ENCODE data around the gene ZNF598. TPM values are rescaled to one million over a fixed set of nuclear protein-coding genes. Genes with fewer than 3 reads are reported as not detected.

ZNF598 gene
- total RNA-seq, 1 donor from 2014 or later, result 46.0 TPM

DNA sequence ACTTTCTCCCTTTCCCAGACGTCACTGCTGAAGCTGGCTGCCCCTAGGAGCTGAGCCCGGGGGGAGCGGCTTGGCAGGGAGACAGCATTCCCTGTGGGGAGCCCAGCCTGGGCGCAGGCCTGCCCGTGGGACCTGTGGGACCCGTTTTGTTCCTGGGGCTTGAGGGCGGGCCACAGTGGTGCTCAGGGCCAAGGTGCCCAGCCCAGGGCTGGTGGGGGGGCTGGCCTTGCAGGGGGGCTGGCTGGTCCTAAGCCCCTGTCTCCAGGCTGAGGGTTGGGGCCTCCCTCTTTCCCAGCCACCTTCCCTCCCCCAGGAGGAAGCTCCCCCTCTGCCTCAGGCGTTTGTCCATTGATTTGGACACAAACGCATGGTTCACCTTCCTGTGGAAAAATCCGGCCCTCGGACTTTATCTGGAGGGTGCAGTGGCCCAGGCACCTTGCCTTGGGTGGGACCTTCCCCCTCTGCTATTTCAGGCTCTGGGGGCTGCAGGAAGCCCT lies 21.5 kb upstream of the ZNF598 start:
- no peak for TF ChIP-seq EZH2 (IDR thresholded peaks at IDR 0.05; ENCODE audit: insufficient read depth, low read length)
- TF ChIP-seq, protein P1, sequence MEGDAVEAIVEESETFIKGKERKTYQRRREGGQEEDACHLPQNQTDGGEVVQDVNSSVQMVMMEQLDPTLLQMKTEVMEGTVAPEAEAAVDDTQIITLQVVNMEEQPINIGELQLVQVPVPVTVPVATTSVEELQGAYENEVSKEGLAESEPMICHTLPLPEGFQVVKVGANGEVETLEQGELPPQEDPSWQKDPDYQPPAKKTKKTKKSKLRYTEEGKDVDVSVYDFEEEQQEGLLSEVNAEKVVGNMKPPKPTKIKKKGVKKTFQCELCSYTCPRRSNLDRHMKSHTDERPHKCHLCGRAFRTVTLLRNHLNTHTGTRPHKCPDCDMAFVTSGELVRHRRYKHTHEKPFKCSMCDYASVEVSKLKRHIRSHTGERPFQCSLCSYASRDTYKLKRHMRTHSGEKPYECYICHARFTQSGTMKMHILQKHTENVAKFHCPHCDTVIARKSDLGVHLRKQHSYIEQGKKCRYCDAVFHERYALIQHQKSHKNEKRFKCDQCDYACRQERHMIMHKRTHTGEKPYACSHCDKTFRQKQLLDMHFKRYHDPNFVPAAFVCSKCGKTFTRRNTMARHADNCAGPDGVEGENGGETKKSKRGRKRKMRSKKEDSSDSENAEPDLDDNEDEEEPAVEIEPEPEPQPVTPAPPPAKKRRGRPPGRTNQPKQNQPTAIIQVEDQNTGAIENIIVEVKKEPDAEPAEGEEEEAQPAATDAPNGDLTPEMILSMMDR (IDR thresholded peaks at IDR 0.05; ENCODE audit: insufficient read depth, low read depth, low read length), result no peak
- no peaks in the 10 kb centered on the region for H3K36me3 Mint-ChIP-seq (ENCODE audit: low read depth, unreplicated experiment)
- no peak overlapping the region for H3K4me3 Mint-ChIP-seq (ENCODE audit: unreplicated experiment)
- H3K4me1 Mint-ChIP-seq (ENCODE audit: low read depth, unreplicated experiment), result peaks cover 18% of the 10 kb centered on the region
- H3K9ac ChIP-seq (ENCODE audit: low read length), result no peak overlapping the region
- no peak overlapping the region for H3K27ac ChIP-seq (ENCODE audit: low read depth, low read length)
- no peak for DNase-seq (ENCODE audit: low read depth)
- no peak overlapping the region for H2AFZ ChIP-seq (ENCODE audit: low read depth, low read length)
- no peaks in the 10 kb centered on the region for H3K9me3 ChIP-seq (ENCODE audit: insufficient read depth, low read depth, low read length)
- no peaks in the 10 kb centered on the region for H3K9me3 Mint-ChIP-seq (ENCODE audit: unreplicated experiment)
- no peaks in the 10 kb centered on the region for H3K27me3 ChIP-seq (ENCODE audit: insufficient read depth, low read length)
- H3K27ac Mint-ChIP-seq (ENCODE audit: unreplicated experiment), result no peak overlapping the region
- H3K79me2 ChIP-seq (ENCODE audit: insufficient read depth, low read length), result peaks cover 55% of the 10 kb centered on the region
- H3K4me2 ChIP-seq (ENCODE audit: low read length), result no peak overlapping the region
- peaks cover 49% of the 10 kb centered on the region for H3K4me1 ChIP-seq (ENCODE audit: insufficient read depth, low read length)
- no peaks in the 10 kb centered on the region for H3K36me3 ChIP-seq (ENCODE audit: insufficient read depth, low read length)
- H3K27me3 Mint-ChIP-seq (ENCODE audit: low read depth, unreplicated experiment), result no peaks in the 10 kb centered on the region
- peaks cover 24% of the 10 kb centered on the region for H4K20me1 ChIP-seq (ENCODE audit: insufficient read depth, low read length)
- no peak overlapping the region for H3K4me3 ChIP-seq (ENCODE audit: insufficient read depth, low read depth, low read length)
- no peak for FAIRE-seq

DNA sequence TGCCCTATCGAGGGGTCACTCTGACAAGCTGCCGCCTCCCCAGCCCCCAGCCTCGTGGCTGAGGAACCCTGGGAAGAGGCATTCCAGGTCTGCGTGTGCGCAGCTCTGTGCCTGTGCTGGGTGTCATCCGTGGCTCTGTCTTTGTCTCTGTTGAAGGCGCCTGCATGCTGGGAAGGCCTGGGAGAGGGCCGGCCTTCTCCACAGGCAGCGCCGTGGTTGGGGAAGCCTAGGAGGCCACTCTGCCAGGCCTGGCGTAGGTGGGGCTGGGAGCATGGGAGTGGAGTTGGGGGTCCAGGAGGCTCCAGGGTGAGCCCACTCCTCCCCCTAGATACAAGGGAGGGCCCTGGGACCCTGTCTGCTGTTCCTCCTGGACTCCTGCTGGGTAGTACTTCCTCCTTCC lies 20.4 kb upstream of the ZNF598 start:
- Histone ChIP-seq H3K4me2 (ENCODE audit: low read length) (no peak overlapping the region), H3K36me3 (ENCODE audit: insufficient read depth, low read length) (no peaks in the 10 kb centered on the region), H4K20me1 (ENCODE audit: insufficient read depth, low read length) (peaks cover 23% of the 10 kb centered on the region), H3K9me3 (ENCODE audit: insufficient read depth, low read depth, low read length) (no peaks in the 10 kb centered on the region), H3K4me3 (ENCODE audit: insufficient read depth, low read depth, low read length) (no peak overlapping the region), H3K4me1 (ENCODE audit: insufficient read depth, low read length) (peaks cover 38% of the 10 kb centered on the region), H3K27me3 (ENCODE audit: insufficient read depth, low read length) (no peaks in the 10 kb centered on the region), H3K27ac (ENCODE audit: low read depth, low read length) (no peak overlapping the region), H3K79me2 (ENCODE audit: insufficient read depth, low read length) (peaks cover 46% of the 10 kb centered on the region), H3K9ac (ENCODE audit: low read length) (no peak overlapping the region), H2AFZ (ENCODE audit: low read depth, low read length) (no peak overlapping the region)
- H3K4me1 Mint-ChIP-seq (ENCODE audit: low read depth, unreplicated experiment), result peaks cover 18% of the 10 kb centered on the region
- H3K27ac Mint-ChIP-seq (ENCODE audit: unreplicated experiment), result no peak overlapping the region
- no peak for FAIRE-seq
- H3K9me3 Mint-ChIP-seq (ENCODE audit: unreplicated experiment), result no peaks in the 10 kb centered on the region
- no peaks in the 10 kb centered on the region for H3K36me3 Mint-ChIP-seq (ENCODE audit: low read depth, unreplicated experiment)
- no peak for DNase-seq (ENCODE audit: low read depth)
- TF ChIP-seq, protein P1 (IDR thresholded peaks at IDR 0.05; ENCODE audit: insufficient read depth, low read depth, low read length), result no peak
- TF ChIP-seq EZH2 (IDR thresholded peaks at IDR 0.05; ENCODE audit: insufficient read depth, low read length), result no peak
- no peaks in the 10 kb centered on the region for H3K27me3 Mint-ChIP-seq (ENCODE audit: low read depth, unreplicated experiment)
- H3K4me3 Mint-ChIP-seq (ENCODE audit: unreplicated experiment), result no peak overlapping the region

DNA sequence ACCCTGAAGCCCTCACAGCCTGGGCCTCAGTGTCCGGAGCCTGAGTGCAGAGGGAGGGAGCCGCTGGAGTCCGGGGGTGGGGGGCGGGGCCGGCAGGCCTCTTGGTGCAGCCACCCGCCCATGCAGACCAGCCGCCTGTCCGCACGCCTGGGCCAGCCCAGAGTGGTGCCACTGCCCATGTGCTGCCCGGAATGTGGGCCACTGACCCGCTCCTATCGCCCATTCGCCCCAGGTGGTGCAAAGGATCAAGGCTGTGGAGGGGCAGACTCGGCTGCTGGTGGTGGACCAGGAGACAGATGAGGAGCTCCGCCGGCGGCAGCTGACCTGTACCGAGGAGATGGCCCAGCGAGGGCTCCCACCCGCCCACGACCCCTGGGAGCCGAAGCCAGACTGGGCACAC lies 19.7 kb upstream of the ZNF598 start:
- no peak overlapping the region for H2AFZ ChIP-seq (ENCODE audit: low read depth, low read length)
- no peaks in the 10 kb centered on the region for H3K27me3 Mint-ChIP-seq (ENCODE audit: low read depth, unreplicated experiment)
- peaks cover 23% of the 10 kb centered on the region for H4K20me1 ChIP-seq (ENCODE audit: insufficient read depth, low read length)
- H3K36me3 ChIP-seq (ENCODE audit: insufficient read depth, low read length), result no peaks in the 10 kb centered on the region
- no peaks in the 10 kb centered on the region for H3K9me3 ChIP-seq (ENCODE audit: insufficient read depth, low read depth, low read length)
- H3K4me1 ChIP-seq (ENCODE audit: insufficient read depth, low read length), result peaks cover 32% of the 10 kb centered on the region
- TF ChIP-seq EZH2 (IDR thresholded peaks at IDR 0.05; ENCODE audit: insufficient read depth, low read length), result no peak
- H3K4me3 Mint-ChIP-seq (ENCODE audit: unreplicated experiment), result no peak overlapping the region
- H3K79me2 ChIP-seq (ENCODE audit: insufficient read depth, low read length), result peaks cover 40% of the 10 kb centered on the region
- no peaks in the 10 kb centered on the region for H3K9me3 Mint-ChIP-seq (ENCODE audit: unreplicated experiment)
- H3K4me1 Mint-ChIP-seq (ENCODE audit: low read depth, unreplicated experiment), result peaks cover 16% of the 10 kb centered on the region
- H3K27me3 ChIP-seq (ENCODE audit: insufficient read depth, low read length), result no peaks in the 10 kb centered on the region
- no peak for FAIRE-seq
- H3K4me2 ChIP-seq (ENCODE audit: low read length), result peak overlapping the region; percentile 22
- H3K4me3 ChIP-seq (ENCODE audit: insufficient read depth, low read depth, low read length), result no peak overlapping the region
- H3K9ac ChIP-seq (ENCODE audit: low read length), result no peak overlapping the region
- no peaks in the 10 kb centered on the region for H3K36me3 Mint-ChIP-seq (ENCODE audit: low read depth, unreplicated experiment)
- H3K27ac ChIP-seq (ENCODE audit: low read depth, low read length), result no peak overlapping the region
- DNase-seq (ENCODE audit: low read depth), result no peak
- no peak overlapping the region for H3K27ac Mint-ChIP-seq (ENCODE audit: unreplicated experiment)

All from astrocyte (in vitro differentiated cells and primary cell).